Lung (tissue), 12 donors: ENCODE results near the gene SCARF2. TPM values are rescaled to one million over a fixed set of nuclear protein-coding genes. Genes with fewer than 3 reads are reported as not detected.

Experiments
- ATAC-seq: fragments of 200-7000 bp; cut with Tn5 transposase; one replicate; pipeline ENCODE4 v1.9.1; 2020; ENCODE audit warnings: moderate number of reproducible peaks; ENCODE audit not compliant: insufficient read depth, low FRiP score
- DNase-seq, 3 donors: peaks; one replicate each; pipeline ENCODE4 v3.0.0-alpha.2; 2013 to 2017
- H3K27ac ChIP-seq, 2 donors: one replicate each; pipeline ENCODE4 v1.5.1; 2013; ENCODE audit warnings: mild to moderate bottlenecking in 2 of 2, moderate library complexity in 2 of 2, control low read depth in 1 of 2, inconsistent platforms in 1 of 2, low read depth in 1 of 2, low read length in 1 of 2
- H3K27me3 ChIP-seq, 3 donors: one replicate each; pipeline ENCODE4 v1.5.1; 2013; ENCODE audit warnings: low read length in 2 of 3; ENCODE audit not compliant: control insufficient read depth in 3 of 3, insufficient read depth in 3 of 3
- H3K36me3 ChIP-seq, 4 donors: one replicate each; pipeline ENCODE4 v1.5.1; 2013; ENCODE audit warnings: low read length in 4 of 4, mild to moderate bottlenecking in 1 of 4, moderate library complexity in 1 of 4; ENCODE audit not compliant: control insufficient read depth in 4 of 4, insufficient read depth in 4 of 4
- H3K4me1 ChIP-seq, 5 donors: one replicate each; pipeline ENCODE4 v1.5.1; 2013; ENCODE audit warnings: low read length in 5 of 5, mild to moderate bottlenecking in 2 of 5, moderate library complexity in 1 of 5; ENCODE audit not compliant: control insufficient read depth in 5 of 5, insufficient read depth in 5 of 5
- H3K4me3 ChIP-seq: one replicate; pipeline ENCODE4 v1.5.1; 2013; ENCODE audit warnings: mild to moderate bottlenecking, control low read depth, moderate library complexity
- H3K9ac ChIP-seq, 2 donors: one replicate each; pipeline ENCODE4 v1.5.1; 2013; ENCODE audit warnings: low read length in 2 of 2, control low read depth in 1 of 2; ENCODE audit not compliant: insufficient read depth in 1 of 2
- H3K9me3 ChIP-seq, 4 donors: one replicate each; pipeline ENCODE4 v1.5.1; 2013; ENCODE audit warnings: low read length in 3 of 4, mild to moderate bottlenecking in 1 of 4, moderate library complexity in 1 of 4; ENCODE audit not compliant: control insufficient read depth in 4 of 4, insufficient read depth in 3 of 4
- CTCF ChIP-seq: IDR thresholded peaks from 2 replicates; pipeline ENCODE4 v1.5.1; 2012; ENCODE audit warnings: mild to moderate bottlenecking; ENCODE audit errors: control extremely low read depth, extremely low read depth
- WGBS, 2 donors: extraction: QIAGEN DNeasy Blood & Tissue Kit; methylation state at CpG; one replicate each; pipeline ENCODE4 v1.1.7; 2013; 5-methylcytosine and 5-hydroxymethylcytosine counted together
- polyA plus RNA-seq, 2 donors: library from polyadenylated mRNA; stranded (reverse); fragments of 200-250 nt; gene quantifications; one replicate each; pipeline ENCODE4 v1.2.1, GENCODE V29; 2013
- total RNA-seq, 2 donors: library from RNA; depleted of rRNA in 1 of 2; stranded (reverse); fragments of >200 nt in 1 of 2; gene quantifications; one replicate each; pipeline ENCODE4 v1.2.1, GENCODE V29; 2014 to 2021
- donor health status: control.
- donor health status: control.
- donor health status: Bipolar disorder and iron deficiency.
- donor health status: healthy.
- donor health status: DM: yes; HTN: yes; CAD: no.

SCARF2 gene
- total and polyA plus RNA-seq, 4 donors = 4.7 to 32.9 (median 16.4) TPM

- WGBS, 2 donors = 89 to 91% methylated on average over 4 of the region's 4 CpGs
- ATAC-seq (no peak), DNase-seq (no peak)
- no peak overlapping the region for H3K9ac ChIP-seq
- H3K36me3 ChIP-seq = no peaks in the 10 kb centered on the region
- H3K4me1 ChIP-seq = no peaks in the 10 kb centered on the region
- H3K27me3 ChIP-seq = no peaks in the 10 kb centered on the region
- H3K27ac ChIP-seq = no peak overlapping the region
- H3K4me3 ChIP-seq = no peak overlapping the region
- no peaks in the 10 kb centered on the region for H3K9me3 ChIP-seq
- no peak for TF ChIP-seq CTCF
These were observed 50.7 kb downstream of the SCARF2 start for GRCh38 chr22:20386972-20387371.

DNA sequence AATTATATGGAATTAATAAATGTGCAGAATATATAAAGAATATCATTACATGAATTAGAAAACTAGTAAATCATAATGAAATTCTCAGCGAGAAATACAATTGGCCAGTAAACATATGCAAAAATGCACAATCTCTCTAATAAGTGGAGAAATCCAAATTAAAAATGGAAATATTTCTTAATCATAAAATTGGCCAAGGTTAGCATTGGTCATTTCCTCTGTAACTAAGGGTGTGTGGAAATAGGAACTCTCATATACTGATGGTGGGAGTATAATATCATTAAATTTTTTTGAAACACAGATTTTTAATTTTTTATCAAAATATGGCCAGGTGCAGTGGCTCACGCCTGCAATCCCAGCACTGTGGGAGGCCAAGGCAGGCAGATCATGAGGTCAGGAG is 51.3 kb downstream of the SCARF2 start:
- H3K27ac ChIP-seq = no peak overlapping the region
- 82 to 90% methylated on average over 2 of the region's 2 CpGs for WGBS, 2 donors
- no peak for TF ChIP-seq CTCF
- H3K9ac ChIP-seq = no peak overlapping the region
- DNase-seq (no peak), ATAC-seq (no peak)
- no peaks in the 10 kb centered on the region for H3K36me3 ChIP-seq
- H3K27me3 ChIP-seq = no peaks in the 10 kb centered on the region
- H3K4me1 ChIP-seq = no peaks in the 10 kb centered on the region
- H3K9me3 ChIP-seq = no peaks in the 10 kb centered on the region
- H3K4me3 ChIP-seq = no peak overlapping the region

DNA sequence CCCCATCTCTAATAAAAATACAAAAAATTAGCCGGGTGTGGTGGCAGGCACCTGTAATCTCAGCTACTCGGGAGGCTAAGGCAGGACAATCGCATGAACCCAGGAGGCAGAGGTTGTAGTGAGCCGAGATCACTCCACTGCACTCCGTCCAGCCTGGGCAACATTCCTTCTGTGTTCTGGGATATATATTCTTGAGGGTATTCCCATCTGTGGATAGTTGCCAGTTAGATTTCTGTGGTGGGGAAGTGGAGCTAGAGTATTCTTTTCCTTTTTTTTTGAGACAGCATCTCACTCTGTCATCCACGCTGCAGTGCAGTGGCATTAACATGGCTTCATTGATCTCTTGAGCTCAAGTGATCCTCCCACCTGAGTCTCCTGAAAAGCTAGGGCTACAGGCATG is 52.8 kb downstream of the SCARF2 start:
- no peak overlapping the region for H3K9ac ChIP-seq
- no peaks in the 10 kb centered on the region for H3K36me3 ChIP-seq
- TF ChIP-seq CTCF = no peak
- no peak overlapping the region for H3K27ac ChIP-seq
- no peak overlapping the region for H3K4me3 ChIP-seq
- H3K4me1 ChIP-seq = no peaks in the 10 kb centered on the region
- ATAC-seq = no peak
- no peaks in the 10 kb centered on the region for H3K9me3 ChIP-seq
- 94 to 95% methylated on average over 6 of the region's 6 CpGs for WGBS, 2 donors
- DNase-seq = no peak
- H3K27me3 ChIP-seq = no peaks in the 10 kb centered on the region

- DNase-seq = no peak
- whole genome bisulfite sequencing, 2 donors = 65 to 95% methylated on average over 2 of the region's 2 CpGs
- Histone ChIP-seq H3K36me3 (no peaks in the 10 kb centered on the region), H3K9ac (no peak overlapping the region), H3K9me3 (no peaks in the 10 kb centered on the region), H3K4me3 (no peak overlapping the region), H3K4me1 (no peaks in the 10 kb centered on the region), H3K27ac (no peak overlapping the region), H3K27me3 (no peaks in the 10 kb centered on the region)
- TF ChIP-seq CTCF = no peak
- no peak for ATAC-seq
These were observed 53.5 kb downstream of the SCARF2 start for GRCh38 chr22:20384171-20384570.
